ENCODE results near the gene ACAA1. TPM values are rescaled to one million over a fixed set of nuclear protein-coding genes. Genes with fewer than 3 reads are reported as not detected.

The ACAA1 gene
- total and polyA plus RNA-seq, 9 of the 15 experiments (the other 6 are each of a cell fraction or from before 2014, with no cell fraction given): 4.0 to 88.9 (median 57.2) TPM

GRCh38 chr3:38138349-38139190 is 1.6 kb upstream of the ACAA1 start, which contains the start of gene MYD88 (continued):
- no peak for TF ChIP-seq E4F1 (CRISPR knock-in tag; IDR thresholded peaks at IDR 0.05; ENCODE audit: borderline replicate concordance)
- no peak for TF ChIP-seq CREB3 (tag; conservative IDR thresholded peaks at IDR 0.05; ENCODE audit: low read depth)
- TF ChIP-seq TEAD4 (IDR thresholded peaks at IDR 0.05; ENCODE audit: low read length): 0 out of 2 replicates have a peak, but pooled peaks have one; percentile 4
- no peak for TF ChIP-seq TEAD4 (CRISPR knock-in tag; IDR thresholded peaks at IDR 0.05; ENCODE audit: borderline replicate concordance)
- no peak for TF ChIP-seq COPS2 (conservative IDR thresholded peaks at IDR 0.05)
- TF ChIP-seq LARP7 (IDR thresholded peaks at IDR 0.05): no peak
- TF ChIP-seq ILK (tag; IDR thresholded peaks at IDR 0.05; ENCODE audit: borderline replicate concordance, low read depth): no peak
- TF ChIP-seq TAF1 (IDR thresholded peaks at IDR 0.05; ENCODE audit: control insufficient read depth, extremely low read depth, insufficient read depth, low read length, severe bottlenecking): peak; percentile 85
- TF ChIP-seq ZKSCAN3 (CRISPR knock-in tag; IDR thresholded peaks at IDR 0.05): no peak
- TF ChIP-seq NCOA4 (IDR thresholded peaks at IDR 0.05; ENCODE audit: partially characterized antibody): no peak
- TF ChIP-seq ZNF76 (CRISPR knock-in tag; IDR thresholded peaks at IDR 0.05; ENCODE audit: borderline replicate concordance): 0 out of 2 replicates have a peak, but pooled peaks have one; percentile 7
- no peak for TF ChIP-seq ZNF274 (IDR thresholded peaks at IDR 0.05; ENCODE audit: borderline replicate concordance, low read depth, low read length)
- no peak for TF ChIP-seq FUS (optimal IDR thresholded peaks at IDR 0.05; ENCODE audit: low read depth, low read length)
- TF ChIP-seq E2F1 (CRISPR knock-in tag; IDR thresholded peaks at IDR 0.05): no peak
- 0 out of 2 replicates have a peak, but pooled peaks have one; percentile 3 for TF ChIP-seq CREB1 (IDR thresholded peaks at IDR 0.05)
- TF ChIP-seq CREB1 (CRISPR knock-in tag; IDR thresholded peaks at IDR 0.05): peak; percentile 67
- no peak for TF ChIP-seq JUNB (CRISPR knock-in tag; conservative IDR thresholded peaks at IDR 0.05)
- TF ChIP-seq HINFP (tag; conservative IDR thresholded peaks at IDR 0.05; ENCODE audit: low read depth): no peak
- TF ChIP-seq ZNF740 (CRISPR knock-in tag; IDR thresholded peaks at IDR 0.05): peak; percentile 65; the same call in 1 of the 2 replicates
- no peak; a peak in 1 of 4 replicates for TF ChIP-seq ZNF740 (tag; IDR thresholded peaks at IDR 0.05)

Measured in K562 (cell line).